HG03196 (cell line): ENCODE results near the gene DCDC2C.
A peak's percentile ranks its signal among the peaks of the same experiment; 100 is the strongest.

ENCODE experiments used
- ATAC-seq: cut with Tn5 transposase; IDR thresholded peaks from one replicate; pipeline ENCODE4 v1.9.1; 2021; ENCODE audit not compliant: unreplicated experiment

DCDC2C gene

DNA sequence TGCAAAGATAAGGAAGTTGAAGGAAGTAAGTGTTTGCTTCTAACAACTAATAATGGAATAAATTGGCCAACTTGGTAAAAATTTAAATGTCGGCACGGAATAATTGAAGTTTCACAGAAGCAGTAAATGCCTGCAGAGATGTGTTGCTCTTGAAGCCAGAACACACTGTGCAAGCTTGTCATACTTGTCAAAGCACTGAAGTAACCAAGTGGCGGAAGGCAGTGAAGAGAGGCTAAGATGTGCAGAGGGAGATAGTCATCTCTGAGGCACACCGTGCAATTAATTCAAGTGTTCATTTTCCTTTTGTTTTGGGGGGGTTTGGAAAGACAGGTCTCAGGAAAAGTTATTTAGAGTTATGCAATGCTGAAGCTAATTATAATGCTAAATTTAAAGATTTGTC is 5.2 kb downstream of the DCDC2C start:
- ATAC-seq = no peak

DNA sequence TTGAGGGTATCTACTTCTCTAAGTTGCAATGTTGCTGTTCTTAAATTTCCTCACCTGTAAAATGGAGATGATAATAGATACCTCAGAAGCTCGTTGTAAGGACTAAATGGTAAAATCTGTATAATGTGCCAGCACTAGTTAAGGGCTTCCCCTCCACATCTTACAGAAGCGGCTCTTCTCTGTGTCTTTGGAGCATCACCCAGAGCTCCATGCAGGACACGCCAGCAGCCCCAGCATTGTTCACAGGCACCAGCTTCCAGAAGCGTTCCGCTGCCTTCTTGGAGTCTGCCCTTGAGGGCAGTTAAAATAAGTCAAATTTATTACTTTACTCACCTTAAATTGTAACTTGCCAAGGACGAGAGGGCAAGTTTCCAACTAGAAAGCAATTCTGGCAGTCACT is 5.8 kb downstream of the DCDC2C start:
- no peak for ATAC-seq

DNA sequence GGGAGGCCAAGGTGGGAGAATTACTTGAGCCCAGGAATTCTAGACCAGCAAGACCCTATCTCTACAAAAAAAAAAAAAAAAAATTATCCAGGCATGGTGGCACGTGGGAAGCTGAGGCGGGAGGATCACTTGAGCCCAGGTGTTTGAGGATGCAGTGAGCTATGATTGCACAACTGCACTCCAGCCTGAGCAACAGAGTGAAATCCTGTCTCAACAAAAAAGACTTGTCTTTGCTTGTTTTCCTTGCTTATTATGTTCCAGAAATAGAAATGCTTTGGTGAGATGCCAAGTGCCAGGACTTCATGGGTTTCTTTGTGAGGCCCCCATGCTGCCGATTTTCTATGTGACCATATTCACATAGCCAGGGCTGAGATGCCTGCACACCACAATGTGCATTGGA is 9.0 kb downstream of the DCDC2C start:
- no peak for ATAC-seq

- no peak for ATAC-seq
These were observed 9.6 kb downstream of the DCDC2C start for GRCh38 chr2:3712831-3713503.

DNA sequence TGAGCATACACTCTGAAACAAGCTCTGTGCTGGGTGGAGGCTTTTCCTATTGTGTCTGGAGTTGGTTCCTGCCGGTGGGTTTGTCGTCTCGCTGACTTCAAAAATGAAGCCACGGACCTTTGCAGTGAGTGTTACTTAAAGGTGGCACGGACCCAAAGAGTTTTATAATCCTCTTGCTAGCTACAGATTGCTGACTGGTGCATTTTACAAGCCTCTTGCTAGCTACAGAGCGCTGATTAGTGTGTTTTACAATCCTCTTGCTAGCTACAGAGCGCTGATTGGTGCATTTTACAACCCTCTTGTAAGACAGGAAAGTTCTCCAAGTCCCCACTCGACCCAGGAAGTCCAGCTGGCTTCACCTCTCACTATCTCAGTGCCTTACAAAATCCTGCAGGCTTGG is 15.3 kb downstream of the DCDC2C start:
- ATAC-seq = no peak

- no peak for ATAC-seq
These were observed 21.6 kb downstream of the DCDC2C start for GRCh38 chr2:3725002-3725401.

GRCh38 chr2:3725458-3726250 is 22.3 kb downstream of the DCDC2C start:
- no peak for ATAC-seq

- no peak for ATAC-seq
These were observed 23.1 kb downstream of the DCDC2C start for GRCh38 chr2:3726511-3726910.

- no peak for ATAC-seq
These were observed 24.1 kb downstream of the DCDC2C start for GRCh38 chr2:3727397-3728045.

DNA sequence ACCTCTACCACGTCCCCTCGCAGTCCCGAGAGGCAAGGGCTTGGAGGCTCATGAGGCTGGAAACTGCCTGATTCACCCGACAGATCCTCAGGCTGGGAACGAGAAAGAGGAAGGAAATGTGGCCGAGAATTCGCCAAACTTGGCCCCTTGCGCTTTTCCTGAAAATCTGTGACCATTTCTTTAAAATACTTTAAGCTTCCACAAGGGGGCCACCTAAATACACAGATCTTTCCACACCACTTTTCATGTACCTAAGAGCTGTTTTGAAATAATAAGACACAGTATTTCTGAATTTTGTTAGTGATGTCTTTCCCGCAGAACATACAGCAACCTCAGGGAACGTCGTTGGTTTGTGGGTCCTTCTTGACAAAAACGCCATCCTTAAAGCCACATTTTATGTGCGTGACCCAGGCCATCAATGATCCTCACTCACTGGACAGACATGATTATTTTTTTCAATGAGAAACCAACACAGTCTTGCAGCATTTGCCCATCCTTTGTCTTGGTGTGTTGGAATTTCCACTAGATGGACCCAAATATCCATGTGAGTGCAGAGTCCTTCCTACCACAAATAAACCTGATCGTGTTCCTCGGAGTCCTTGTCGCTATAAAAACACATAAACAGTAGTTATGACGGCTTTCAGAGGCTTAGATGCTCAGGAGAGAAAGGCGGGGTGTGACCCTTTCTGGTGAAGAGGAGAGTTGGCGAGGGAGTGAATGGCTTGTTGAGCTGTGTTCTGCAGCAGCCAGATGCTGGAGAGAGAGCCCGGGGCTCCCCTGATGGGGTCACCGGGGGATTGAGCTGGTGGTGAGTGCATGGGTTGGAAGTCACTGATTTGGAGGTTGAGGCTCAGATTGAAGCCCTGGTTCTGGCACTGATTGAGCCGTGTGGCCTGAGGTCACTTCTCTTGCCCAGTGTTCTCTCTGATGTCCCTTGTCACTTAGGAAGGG is 25.0 kb downstream of the DCDC2C start:
- no peak for ATAC-seq

GRCh38 chr2:3729055-3729448 is 25.7 kb downstream of the DCDC2C start:
- no peak for ATAC-seq

- ATAC-seq = no peak
These were observed 26.4 kb downstream of the DCDC2C start for GRCh38 chr2:3729786-3730185.

DNA sequence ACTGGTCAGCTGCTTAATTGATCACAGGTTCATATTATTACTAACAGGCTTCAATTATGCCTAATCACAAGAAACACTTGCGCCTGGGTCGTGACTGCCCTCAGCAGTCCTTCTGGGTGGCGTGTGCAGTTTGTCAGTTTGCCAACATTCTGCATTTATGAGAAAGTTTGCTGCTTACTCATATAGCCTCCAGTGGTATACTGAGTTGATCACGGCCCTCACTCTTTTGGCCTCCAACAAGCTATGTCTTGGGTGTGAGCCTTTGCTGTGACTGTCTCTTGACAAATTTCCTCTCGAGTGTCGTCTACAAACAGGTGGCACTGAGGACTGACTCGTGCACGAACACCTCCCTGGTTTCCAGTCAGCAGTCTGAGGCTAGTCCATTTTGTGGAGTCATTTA is 27.3 kb downstream of the DCDC2C start:
- ATAC-seq = no peak

- ATAC-seq = no peak
These were observed 28.5 kb downstream of the DCDC2C start for GRCh38 chr2:3731829-3732228.

- no peak for ATAC-seq
These were observed 32.7 kb downstream of the DCDC2C start for GRCh38 chr2:3736112-3736511.

DNA sequence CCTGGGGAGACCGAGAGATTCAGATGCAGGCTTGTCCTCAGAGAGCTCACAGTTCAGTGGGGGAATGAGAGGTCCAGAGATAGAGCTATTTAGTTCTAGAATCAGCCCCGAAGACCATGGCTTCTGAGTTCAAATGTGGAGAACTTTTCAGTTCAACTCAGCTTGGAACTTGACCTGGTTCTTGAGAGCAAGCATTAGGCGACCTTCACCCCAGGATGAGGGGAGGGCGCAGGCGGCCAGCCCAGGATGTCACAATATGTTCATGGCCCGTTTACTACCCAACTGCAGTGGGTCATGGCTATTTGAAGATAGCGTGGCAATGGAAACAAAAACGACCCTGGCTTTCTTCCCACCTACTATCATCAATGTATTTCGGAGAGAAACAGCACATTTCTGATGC is 33.8 kb downstream of the DCDC2C start:
- no peak for ATAC-seq

DNA sequence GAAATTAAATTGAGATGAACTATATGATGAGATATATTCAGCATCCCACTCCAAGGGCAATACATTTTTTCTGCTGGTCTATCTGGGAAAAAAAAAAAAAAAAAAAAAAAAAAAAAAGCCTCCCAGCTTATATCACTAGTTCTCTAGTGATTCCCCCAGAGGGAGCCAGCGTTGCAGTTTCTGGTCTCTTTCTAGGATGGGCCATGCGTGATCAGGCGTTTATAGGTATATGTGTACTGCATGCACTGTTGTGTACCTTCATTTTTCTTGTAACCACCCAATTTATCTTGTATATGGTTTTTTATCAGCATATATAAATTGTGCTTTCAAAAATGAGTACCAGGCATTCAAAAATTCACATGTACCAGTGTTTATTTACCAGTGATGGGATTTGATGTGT is 35.1 kb downstream of the DCDC2C start:
- ATAC-seq = peak; percentile 51

GRCh38 chr2:3739313-3739712 is 35.9 kb downstream of the DCDC2C start:
- ATAC-seq = no peak

- no peak for ATAC-seq
These were observed 38.0 kb downstream of the DCDC2C start for GRCh38 chr2:3741396-3741795.

- no peak for ATAC-seq
These were observed 38.7 kb downstream of the DCDC2C start for GRCh38 chr2:3741867-3742602.
